HCT116 (cell line): ENCODE measurements around the gene DDX10. TPM values are rescaled to one million over a fixed set of nuclear protein-coding genes. Genes with fewer than 3 reads are reported as not detected.
A peak's percentile ranks its signal among the peaks of the same experiment; 100 is the strongest.

Source experiments
- ATAC-seq: fragments of 200-7000 bp; cut with Tn5 transposase; 2 replicates; pipeline ENCODE4 v1.9.1; 2020; ENCODE audit warnings: mild to moderate bottlenecking, moderate library complexity
- BruUV-seq: library from RNA; stranded (reverse); fragments of 400-500 nt; replicated peaks from 2 replicates; lab custom pipeline; 2021; lab: Mats Ljungman, UMichigan
- CTCF ChIA-PET: fragments of 300-600 bp; sonication (Branson Sonifier 250); formaldehyde crosslinking; loops from one replicate; lab custom pipeline; 2021; ENCODE audit warnings: antibody characterized with exemption; lab: Charles Lee
- POLR2A ChIA-PET: fragments of 300-600, 350-600 bp; sonication (Branson Sonifier 250); formaldehyde crosslinking; loops from one replicate; lab custom pipeline; 2021; ENCODE audit warnings: antibody characterized with exemption; lab: Charles Lee
- RAD21 ChIA-PET, 2 experiments: fragments of 300-600 bp; sonication (Branson Sonifier 250); formaldehyde crosslinking; loops; one replicate each; lab custom pipeline; 2023; ENCODE audit warnings: low total read pairs in 2 of 2; ENCODE audit not compliant: uncharacterized antibody in 2 of 2, unreplicated experiment in 2 of 2, low non-redundant PET in 1 of 2; lab: Charles Lee
- DNase-seq: peaks from one replicate; pipeline ENCODE4 v3.0.0-alpha.2; 2010; ENCODE audit warnings: low read depth, low spot score
- H2AFZ ChIP-seq: fragments of 200-600 bp; shearing (Covaris generic), sonication (generic); 2 replicates; pipeline ENCODE4 v1.6.1; 2017; ENCODE audit warnings: low read depth, mixed run types, mixed read lengths, antibody characterized with exemption, low read length; ENCODE audit not compliant: poor library complexity, severe bottlenecking
- H3K27ac ChIP-seq: 2 replicates; pipeline ENCODE4 v1.5.1; 2012; ENCODE audit warnings: low read depth, low read length
- H3K27me3 ChIP-seq: fragments of 200-600 bp; sonication (generic); 2 replicates; pipeline ENCODE4 v1.6.1; 2016; ENCODE audit warnings: mixed run types, low read length, mixed read lengths; ENCODE audit not compliant: insufficient read depth
- H3K36me3 ChIP-seq, 2 experiments: fragments of 200-500 bp in 1 of 2; fragments of 200-600 bp in 1 of 2; sonication (Bioruptor generic) in 1 of 2; sonication (generic) in 1 of 2; 2 replicates each; pipeline versions ENCODE4 v1.5.1 to v1.6.1; 2014 to 2016; ENCODE audit warnings: low read length in 2 of 2, inconsistent platforms in 1 of 2, mixed read lengths in 1 of 2, mixed run types in 1 of 2; ENCODE audit not compliant: insufficient read depth in 2 of 2, control insufficient read depth in 1 of 2
- H3K4me1 ChIP-seq, 2 experiments: fragments of 200-600 bp in 1 of 2; sonication (generic) in 1 of 2; 2 replicates each; pipeline versions ENCODE4 v1.5.1 to v1.6.1; 2012 to 2017; ENCODE audit warnings: low read length in 2 of 2, inconsistent platforms in 1 of 2, mild to moderate bottlenecking in 1 of 2, mixed read lengths in 1 of 2, mixed run types in 1 of 2, moderate library complexity in 1 of 2; ENCODE audit not compliant: insufficient read depth in 2 of 2, control insufficient read depth in 1 of 2
- H3K4me2 ChIP-seq: fragments of 200-600 bp; sonication (generic); 2 replicates; pipeline ENCODE4 v1.6.1; 2017; ENCODE audit warnings: mixed run types, low read length, mixed read lengths
- H3K4me3 ChIP-seq, 2 experiments: fragments of 200-600 bp in 1 of 2; sonication (generic) in 1 of 2; replicated peaks in 1 of 2; 2 replicates each; pipeline ENCODE4 v1.5.1; 2011 to 2016; ENCODE audit warnings: low read length in 2 of 2, control low read depth in 1 of 2, low read depth in 1 of 2, mild to moderate bottlenecking in 1 of 2, mixed read lengths in 1 of 2, mixed run types in 1 of 2
- H3K79me2 ChIP-seq: fragments of 200-600 bp; sonication (generic); 2 replicates; pipeline ENCODE4 v1.6.1; 2017; ENCODE audit warnings: mild to moderate bottlenecking, mixed run types, low read length, moderate library complexity, mixed read lengths; ENCODE audit not compliant: insufficient read depth
- H3K9ac ChIP-seq: fragments of 200-600 bp; sonication (generic); 2 replicates; pipeline ENCODE4 v1.6.1; 2016; ENCODE audit warnings: low read length, mixed read lengths
- H3K9me2 ChIP-seq: fragments of 200-600 bp; sonication (generic), shearing (Covaris generic); 2 replicates; pipeline ENCODE4 v1.6.1; 2017; ENCODE audit warnings: mixed run types, mild to moderate bottlenecking, moderate library complexity; ENCODE audit not compliant: insufficient read depth
- H3K9me3 ChIP-seq, 2 experiments: fragments of 200-500 bp in 1 of 2; fragments of 200-600 bp in 1 of 2; sonication (Bioruptor generic) in 1 of 2; sonication (generic) in 1 of 2; 2 replicates each; pipeline ENCODE4 v1.6.1; 2014 to 2017; ENCODE audit warnings: low read length in 2 of 2, mixed read lengths in 2 of 2, inconsistent platforms in 1 of 2, low read depth in 1 of 2, mild to moderate bottlenecking in 1 of 2, mixed run types in 1 of 2, moderate library complexity in 1 of 2; ENCODE audit not compliant: control insufficient read depth in 1 of 2, insufficient read depth in 1 of 2
- H4K20me1 ChIP-seq: fragments of 200-600 bp; sonication (generic), shearing (Covaris generic); 2 replicates; pipeline ENCODE4 v1.6.1; 2017; ENCODE audit warnings: mixed run types, mild to moderate bottlenecking, moderate library complexity; ENCODE audit not compliant: insufficient read depth
- ATF3 ChIP-seq: IDR thresholded peaks from 2 replicates; pipeline ENCODE4 v1.6.1; 2012
- EGR1 ChIP-seq: IDR thresholded peaks from 2 replicates; pipeline ENCODE4 v1.6.1; 2012; ENCODE audit warnings: low read depth
- EZH2 ChIP-seq: fragments of 200-600 bp; sonication (generic); IDR thresholded peaks from 2 replicates; pipeline ENCODE4 v1.6.1; 2017; ENCODE audit warnings: antibody characterized with exemption, mixed run types
- JUND ChIP-seq: IDR thresholded peaks from 2 replicates; pipeline ENCODE4 v1.6.1; 2012
- POLR2AphosphoS5 ChIP-seq: IDR thresholded peaks from 2 replicates; pipeline ENCODE4 v1.6.1; 2011; ENCODE audit warnings: mild to moderate bottlenecking, low read depth, low read length, moderate library complexity
- REST ChIP-seq: IDR thresholded peaks from 2 replicates; pipeline ENCODE4 v1.6.1; 2012; ENCODE audit warnings: low read depth
- SIN3A ChIP-seq: IDR thresholded peaks from 2 replicates; pipeline ENCODE4 v1.6.1; 2012; ENCODE audit warnings: low read depth
- TCF7L2 ChIP-seq: IDR thresholded peaks from 2 replicates; pipeline ENCODE4 v1.7.0; 2011; ENCODE audit warnings: borderline replicate concordance, inconsistent platforms; ENCODE audit not compliant: insufficient read depth, insufficient read length; ENCODE audit errors: extremely low read depth
- ZBTB33 ChIP-seq: IDR thresholded peaks from 2 replicates; pipeline ENCODE4 v1.6.1; 2011; ENCODE audit warnings: mild to moderate bottlenecking, low read length, moderate library complexity; ENCODE audit not compliant: insufficient replicate concordance; ENCODE audit errors: extremely low read depth
- ZNF274 ChIP-seq: fragments of 200-500 bp; sonication (Bioruptor generic); IDR thresholded peaks from 2 replicates; pipeline ENCODE4 v1.6.1; 2014; ENCODE audit warnings: mild to moderate bottlenecking, low read depth, low read length, inconsistent platforms
- intact Hi-C: fragments of 100-400 bp; cut with micrococcal nuclease; formaldehyde crosslinking; loops from 2 replicates; pipeline ENCODE4 v1.10.0; 2022
- total RNA-seq: library from RNA; stranded (reverse); gene quantifications from one replicate; pipeline ENCODE4 v1.2.1, GENCODE V29; 2021; ENCODE audit not compliant: unreplicated experiment

DDX10 gene
- total RNA-seq, 1 experiment from 2014 or later: 66.5 TPM

GRCh38 chr11:108909921-108910320 lies 245.1 kb downstream of the DDX10 start:
- no TSS peak for BruUV-seq
- TF ChIP-seq REST (no peak), ATF3 (no peak), SIN3A (no peak), EZH2 (no peak), JUND (no peak), ZNF274 (no peak), EGR1 (no peak), ZBTB33 (no peak), TCF7L2 (no peak), POLR2AphosphoS5 (no peak)
- TF ChIP-seq, all 23 proteins: peak for 0
- Histone ChIP-seq H3K36me3 (no peaks in the 10 kb centered on the region), H3K9me3 (no peaks in the 10 kb centered on the region), H4K20me1 (no peaks in the 10 kb centered on the region), H3K27ac (peak overlapping the region; percentile 20; the same call in 1 of the 2 replicates), H3K9me2 (no peaks in the 10 kb centered on the region), H3K4me1 (peaks cover 28 to 68% of the 10 kb centered on the region in 2 experiments), H3K4me3 (no peak overlapping the region), H3K79me2 (no peaks in the 10 kb centered on the region; the same call in 1 of the 2 replicates), H3K4me2 (no peak overlapping the region), H3K9ac (no peak overlapping the region), H3K27me3 (no peaks in the 10 kb centered on the region), H2AFZ (no peak overlapping the region)
- RAD21 ChIA-PET: no interaction called here
- CTCF ChIA-PET: no interaction called here
- intact Hi-C loops: no loop called here
- POLR2A ChIA-PET: no interaction called here
- ATAC-seq (no peak), DNase-seq (no peak)
